Measurements from ENCODE around the gene SPATS2.

DNA sequence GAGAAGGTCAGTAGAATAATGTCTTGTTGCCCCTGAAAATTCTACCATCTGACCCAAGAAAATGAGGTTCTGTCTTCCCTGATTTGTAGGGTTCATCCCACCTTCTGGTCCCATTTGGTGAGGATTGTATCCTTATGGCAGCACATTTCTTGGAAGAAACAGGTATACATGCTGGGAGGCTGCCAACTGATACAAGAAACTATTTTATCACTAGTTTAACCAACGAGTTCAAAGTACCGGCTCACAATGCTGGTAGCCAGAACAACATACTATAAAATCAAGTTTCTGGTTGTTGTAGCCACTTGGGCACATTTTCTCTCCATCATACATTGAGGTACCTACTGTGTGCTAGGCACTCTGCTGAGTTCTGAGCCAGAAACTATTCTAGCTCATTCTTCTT is 164.5 kb downstream of the SPATS2 start:
- TF ChIP-seq, protein P1, sequence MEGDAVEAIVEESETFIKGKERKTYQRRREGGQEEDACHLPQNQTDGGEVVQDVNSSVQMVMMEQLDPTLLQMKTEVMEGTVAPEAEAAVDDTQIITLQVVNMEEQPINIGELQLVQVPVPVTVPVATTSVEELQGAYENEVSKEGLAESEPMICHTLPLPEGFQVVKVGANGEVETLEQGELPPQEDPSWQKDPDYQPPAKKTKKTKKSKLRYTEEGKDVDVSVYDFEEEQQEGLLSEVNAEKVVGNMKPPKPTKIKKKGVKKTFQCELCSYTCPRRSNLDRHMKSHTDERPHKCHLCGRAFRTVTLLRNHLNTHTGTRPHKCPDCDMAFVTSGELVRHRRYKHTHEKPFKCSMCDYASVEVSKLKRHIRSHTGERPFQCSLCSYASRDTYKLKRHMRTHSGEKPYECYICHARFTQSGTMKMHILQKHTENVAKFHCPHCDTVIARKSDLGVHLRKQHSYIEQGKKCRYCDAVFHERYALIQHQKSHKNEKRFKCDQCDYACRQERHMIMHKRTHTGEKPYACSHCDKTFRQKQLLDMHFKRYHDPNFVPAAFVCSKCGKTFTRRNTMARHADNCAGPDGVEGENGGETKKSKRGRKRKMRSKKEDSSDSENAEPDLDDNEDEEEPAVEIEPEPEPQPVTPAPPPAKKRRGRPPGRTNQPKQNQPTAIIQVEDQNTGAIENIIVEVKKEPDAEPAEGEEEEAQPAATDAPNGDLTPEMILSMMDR (IDR thresholded peaks at IDR 0.05 in 2 of 3, conservative IDR thresholded peaks at IDR 0.05 in 1 of 3; ENCODE audit: control insufficient read depth in 2 of 3, extremely low read depth in 1 of 3, insufficient read depth in 1 of 3, low read depth in 3 of 3, low read length in 3 of 3): no peak
- TF ChIP-seq ZNF274 (IDR thresholded peaks at IDR 0.05; ENCODE audit: insufficient read depth, insufficient read length) (no peak), POLR2A (IDR thresholded peaks at IDR 0.05; ENCODE audit: low read depth, low read length) (no peak), EZH2 (IDR thresholded peaks at IDR 0.05; ENCODE audit: borderline replicate concordance, control insufficient read depth, low read depth, low read length) (no peak), RB1 (IDR thresholded peaks at IDR 0.05; ENCODE audit: borderline replicate concordance) (no peak), NFXL1 (IDR thresholded peaks at IDR 0.05; ENCODE audit: borderline replicate concordance) (no peak), FOXK2 (IDR thresholded peaks at IDR 0.05) (no peak), GATAD2B (conservative IDR thresholded peaks at IDR 0.05; ENCODE audit: low read depth) (no peak), SMC3 (IDR thresholded peaks at IDR 0.05; ENCODE audit: borderline replicate concordance, low read length) (no peak), CHD1 (IDR thresholded peaks at IDR 0.05; ENCODE audit: low read depth, low read length) (no peak), POLR2AphosphoS5 (IDR thresholded peaks at IDR 0.05; ENCODE audit: low read length) (no peak)
- TF ChIP-seq, protein P2, sequence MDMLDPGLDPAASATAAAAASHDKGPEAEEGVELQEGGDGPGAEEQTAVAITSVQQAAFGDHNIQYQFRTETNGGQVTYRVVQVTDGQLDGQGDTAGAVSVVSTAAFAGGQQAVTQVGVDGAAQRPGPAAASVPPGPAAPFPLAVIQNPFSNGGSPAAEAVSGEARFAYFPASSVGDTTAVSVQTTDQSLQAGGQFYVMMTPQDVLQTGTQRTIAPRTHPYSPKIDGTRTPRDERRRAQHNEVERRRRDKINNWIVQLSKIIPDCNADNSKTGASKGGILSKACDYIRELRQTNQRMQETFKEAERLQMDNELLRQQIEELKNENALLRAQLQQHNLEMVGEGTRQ (IDR thresholded peaks at IDR 0.05; ENCODE audit: borderline replicate concordance, low read depth, low read length): no peak
